Measurements from ENCODE around the gene INS.

Gene INS

DNA sequence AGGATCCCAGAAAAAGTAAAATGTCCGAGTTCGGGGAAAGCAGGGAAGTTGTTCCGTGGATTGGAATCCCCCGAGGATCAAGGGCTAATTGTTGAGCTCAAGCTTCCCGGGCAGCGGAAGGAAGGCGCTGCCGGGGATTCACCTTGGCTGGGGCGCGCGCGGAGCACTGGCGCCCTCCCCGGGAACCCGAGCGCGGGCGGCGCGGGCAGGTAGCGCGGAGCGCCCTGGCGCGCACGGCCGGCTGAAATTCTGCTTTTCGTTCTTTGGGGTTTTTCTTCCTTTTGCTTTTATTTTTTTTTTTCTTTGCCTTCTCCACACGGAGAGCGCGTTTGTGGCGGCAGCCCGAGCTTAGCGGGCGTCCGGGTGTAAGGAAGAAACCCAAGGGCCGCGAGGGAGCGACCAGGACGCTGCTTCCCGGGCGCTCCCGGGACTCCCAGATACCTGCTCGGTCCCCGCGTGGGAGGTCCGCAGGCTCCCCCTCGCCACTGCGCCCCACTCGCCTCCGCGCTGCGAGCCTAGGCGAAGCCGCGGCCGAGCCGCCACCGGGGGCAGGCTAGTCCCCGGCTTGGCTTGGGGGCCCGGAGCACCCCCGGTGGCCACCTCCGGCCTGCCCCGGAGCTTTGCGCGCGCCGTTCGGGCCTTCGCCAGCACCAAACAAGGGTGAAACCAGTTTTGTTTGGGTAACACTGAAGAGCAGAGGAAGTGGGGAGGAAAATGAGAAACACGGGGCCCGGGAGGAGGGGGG is 17.0 kb downstream of the INS start:
- DNase-seq = no peak

DNA sequence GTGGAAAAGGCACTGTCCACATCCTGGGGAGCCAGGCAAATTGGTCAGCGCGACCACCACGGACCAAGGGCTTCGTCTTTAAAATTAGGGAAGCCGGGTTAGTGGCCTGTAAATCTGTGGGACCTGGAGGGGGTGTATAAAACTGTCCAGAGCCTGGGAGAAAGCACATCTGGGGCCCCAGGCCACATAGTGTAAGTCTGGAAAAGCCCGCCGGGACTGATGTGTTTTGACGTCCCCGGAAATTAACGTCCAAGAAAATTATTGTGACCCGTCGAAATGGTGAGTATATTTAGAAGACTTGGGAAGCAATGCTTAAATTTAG is 17.6 kb downstream of the INS start:
- DNase-seq = no peak

DNA sequence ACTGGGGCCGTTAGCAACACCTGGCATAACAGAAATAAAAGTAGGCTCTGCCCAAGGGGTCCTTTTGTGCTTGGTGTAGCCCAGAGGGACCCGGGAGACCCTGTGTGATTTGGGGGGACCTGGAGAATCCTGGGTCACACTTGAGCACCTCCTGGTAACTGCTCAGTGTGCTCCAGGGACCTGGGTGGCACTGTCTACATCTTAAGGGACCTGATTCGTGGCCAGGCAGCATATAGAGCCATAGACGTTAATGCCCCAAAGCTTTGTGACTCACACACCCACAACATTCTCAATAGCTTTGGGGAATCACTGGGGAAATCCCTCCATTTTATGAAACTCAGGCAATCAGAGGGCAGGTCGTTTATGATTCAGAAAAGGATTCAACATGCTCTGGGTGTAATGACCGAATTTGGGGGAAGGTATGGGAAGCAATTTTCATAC is 18.2 kb downstream of the INS start:
- no peak for DNase-seq

DNA sequence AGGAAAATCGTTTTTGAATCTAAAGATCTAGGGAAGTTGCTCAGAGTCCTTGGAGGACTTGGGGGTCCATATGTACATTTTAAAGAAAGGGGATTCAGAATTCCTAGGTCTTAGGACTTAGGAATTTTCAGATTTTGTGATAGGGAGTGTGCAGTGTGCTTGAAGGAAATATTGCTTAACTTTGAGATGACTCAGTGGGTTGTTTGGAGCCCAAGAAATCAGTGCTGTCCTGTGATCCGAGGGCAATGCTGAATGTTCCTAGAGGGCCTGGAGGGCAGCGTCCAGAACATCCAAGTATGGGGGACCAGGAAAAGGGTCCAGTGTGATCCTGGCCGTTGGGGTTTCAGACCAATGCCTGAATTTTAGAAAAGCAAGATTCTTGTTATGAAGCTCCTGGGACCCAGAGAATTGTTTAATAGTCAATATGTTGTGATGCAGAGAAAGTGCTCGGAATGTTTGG is 18.7 kb downstream of the INS start:
- DNase-seq = no peak

DNA sequence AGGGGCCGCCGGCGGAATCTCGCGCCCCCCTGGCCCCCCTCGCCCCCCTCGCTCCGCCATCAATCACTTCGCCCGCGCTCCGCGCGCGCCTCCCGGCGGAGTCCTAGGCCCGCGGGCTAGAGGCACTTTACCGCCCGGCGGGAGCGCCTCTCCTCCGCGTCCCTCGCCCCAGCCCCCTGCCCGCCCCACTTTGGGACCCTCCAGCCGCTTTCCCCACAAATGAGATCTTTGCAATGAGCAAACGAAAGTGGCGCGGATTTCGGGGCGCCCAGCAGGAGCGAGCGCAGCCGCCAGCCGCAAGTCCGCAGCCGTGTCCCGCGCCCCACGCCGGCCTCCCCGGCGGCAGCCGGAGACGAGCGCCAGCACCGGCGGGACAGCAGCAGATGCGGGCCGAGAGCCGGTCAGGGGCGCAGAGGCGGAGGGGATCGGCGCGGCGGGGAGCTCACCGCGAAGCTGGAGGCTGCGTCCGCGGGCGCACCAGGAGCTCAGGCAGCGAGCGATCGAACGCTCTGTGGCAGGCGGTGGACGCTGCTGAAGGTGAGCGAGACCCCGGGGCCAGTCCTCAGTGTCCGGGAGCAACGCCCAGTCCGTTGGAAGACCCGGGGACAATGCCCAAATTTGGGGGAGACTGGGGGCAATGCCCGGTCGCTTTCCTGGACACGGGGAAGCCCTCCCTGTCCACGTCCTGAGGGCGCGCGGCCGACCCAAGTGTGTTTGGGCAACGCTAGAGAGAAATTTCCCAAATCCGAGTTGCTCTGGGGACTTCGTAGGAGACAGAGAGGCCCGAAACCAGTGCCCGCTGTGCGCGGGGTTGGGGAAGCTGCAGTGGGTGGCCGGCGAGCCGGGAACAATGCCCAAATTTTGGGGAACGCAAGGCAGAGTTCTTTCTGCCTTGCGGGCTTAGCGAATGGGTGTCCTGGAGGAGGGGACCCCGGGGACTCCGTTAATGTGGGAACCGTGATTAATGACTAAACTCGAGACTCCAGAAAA is 20.3 kb downstream of the INS start:
- no peak for DNase-seq

DNA sequence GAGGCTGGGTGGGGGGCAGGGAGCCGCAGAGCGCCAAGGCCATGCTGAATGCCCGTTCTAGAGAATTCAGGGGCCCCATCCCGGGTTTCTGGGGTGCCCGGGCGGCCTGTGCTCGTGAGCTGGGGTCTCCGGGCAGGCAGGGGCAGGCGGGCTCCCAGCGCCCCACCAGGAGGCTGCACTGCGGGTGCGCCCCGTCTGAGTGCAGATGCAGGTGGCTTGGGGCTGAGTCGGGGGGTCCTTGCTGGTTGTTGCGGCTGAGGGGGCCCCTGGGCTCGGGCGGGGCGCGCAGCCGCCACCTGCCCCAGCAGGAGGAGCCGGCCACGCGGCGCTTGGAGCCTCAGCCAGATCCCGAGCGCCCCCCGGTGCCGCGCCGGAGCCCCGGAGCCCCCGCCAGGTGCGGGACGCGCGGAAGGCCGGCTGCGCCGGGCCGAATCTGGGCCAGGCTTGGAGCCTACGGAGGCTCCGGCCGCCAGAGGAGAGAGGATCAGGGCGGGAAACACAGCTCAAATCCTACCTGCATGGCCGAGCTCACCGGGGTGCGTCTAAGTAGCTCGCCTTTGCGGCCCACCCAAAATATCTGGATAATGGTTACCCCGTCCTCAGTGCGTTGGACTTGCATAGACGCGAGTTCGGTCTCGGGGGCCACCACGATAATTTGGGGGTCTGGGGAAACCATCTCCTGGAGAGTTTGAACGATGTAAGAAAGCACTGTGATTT is 21.2 kb downstream of the INS start:
- no peak for DNase-seq

DNA sequence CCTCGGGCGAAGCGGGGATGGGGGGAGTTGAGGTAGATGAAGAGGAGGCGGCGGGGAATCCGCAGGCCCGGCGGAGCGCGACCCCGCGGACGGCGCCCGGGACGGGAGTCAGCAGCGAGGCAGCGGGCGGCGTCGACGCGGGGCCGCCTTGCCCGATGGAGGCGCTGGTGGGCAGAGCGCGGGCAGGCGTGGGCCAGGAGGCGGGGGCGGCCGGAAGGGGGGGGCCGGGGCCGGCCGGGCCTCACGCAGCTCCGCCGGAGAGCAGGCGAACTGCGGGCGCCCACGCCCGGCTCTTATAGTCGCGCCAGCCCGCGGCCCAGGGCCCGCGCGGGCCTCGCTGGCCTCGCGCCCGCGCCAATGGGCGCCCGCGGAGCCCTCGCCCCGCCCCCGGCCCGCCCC is 21.9 kb downstream of the INS start, which contains the start of gene IGF2:
Gene IGF2 (minus strand): TSS at position 267 of the 399 bp plus-strand sequence. CDS start 3,866 bp downstream, outside the sequence.
- DNase-seq = no peak

DNA sequence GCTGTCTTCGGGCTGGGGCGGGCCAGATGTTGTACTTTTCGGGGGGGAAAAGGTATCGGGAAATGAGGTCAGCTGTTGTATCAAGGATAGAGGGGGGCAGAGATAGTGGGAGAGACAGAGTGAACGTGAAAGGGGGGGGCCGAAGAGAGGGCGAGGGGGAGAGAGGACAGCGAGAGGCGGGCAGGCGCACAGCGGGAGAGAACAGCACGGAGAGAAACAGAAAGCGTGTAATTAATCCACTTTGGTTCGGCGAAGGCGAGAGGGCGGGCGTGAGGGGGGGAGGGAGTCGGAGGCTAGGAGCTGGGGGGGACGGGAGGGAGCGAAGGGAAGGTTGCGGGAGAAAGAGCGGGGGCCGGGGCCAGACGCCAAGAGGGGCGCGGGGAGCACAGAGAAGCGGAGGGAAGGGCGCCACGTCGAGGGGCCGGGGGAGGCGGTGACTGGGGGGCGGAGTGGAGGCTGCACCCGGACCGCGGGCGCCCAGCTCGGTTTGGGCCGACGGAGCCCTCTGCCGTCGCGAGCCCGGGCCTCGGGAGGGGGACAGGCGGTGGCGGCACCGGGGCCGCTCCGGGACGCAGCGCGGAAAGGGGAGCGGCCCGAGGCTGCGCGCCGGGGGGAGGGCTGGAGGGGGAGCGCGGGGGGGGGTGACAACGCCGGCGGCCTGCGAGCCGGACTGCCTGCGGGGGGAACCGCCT is 22.4 kb downstream of the INS start:
- DNase-seq = no peak

DNA sequence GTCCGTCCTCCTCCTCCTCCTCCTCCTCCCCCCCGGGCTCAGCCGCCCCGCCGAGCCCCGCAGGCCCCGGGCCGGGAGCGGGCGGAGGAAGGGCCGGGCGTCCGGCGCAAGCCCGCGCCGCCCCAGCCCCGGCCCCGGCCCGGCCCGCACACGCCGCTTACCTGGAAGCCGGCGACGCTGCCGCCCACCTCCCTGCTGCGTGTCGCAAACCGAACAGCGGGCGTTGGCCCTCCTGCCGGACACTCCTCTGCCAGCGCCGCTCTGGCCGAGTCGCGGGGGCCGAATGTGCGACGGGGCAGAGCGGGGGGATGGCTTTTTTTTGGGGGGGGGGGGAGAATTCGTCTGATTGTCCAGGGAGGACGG is 23.0 kb downstream of the INS start:
- no peak for DNase-seq

DNA sequence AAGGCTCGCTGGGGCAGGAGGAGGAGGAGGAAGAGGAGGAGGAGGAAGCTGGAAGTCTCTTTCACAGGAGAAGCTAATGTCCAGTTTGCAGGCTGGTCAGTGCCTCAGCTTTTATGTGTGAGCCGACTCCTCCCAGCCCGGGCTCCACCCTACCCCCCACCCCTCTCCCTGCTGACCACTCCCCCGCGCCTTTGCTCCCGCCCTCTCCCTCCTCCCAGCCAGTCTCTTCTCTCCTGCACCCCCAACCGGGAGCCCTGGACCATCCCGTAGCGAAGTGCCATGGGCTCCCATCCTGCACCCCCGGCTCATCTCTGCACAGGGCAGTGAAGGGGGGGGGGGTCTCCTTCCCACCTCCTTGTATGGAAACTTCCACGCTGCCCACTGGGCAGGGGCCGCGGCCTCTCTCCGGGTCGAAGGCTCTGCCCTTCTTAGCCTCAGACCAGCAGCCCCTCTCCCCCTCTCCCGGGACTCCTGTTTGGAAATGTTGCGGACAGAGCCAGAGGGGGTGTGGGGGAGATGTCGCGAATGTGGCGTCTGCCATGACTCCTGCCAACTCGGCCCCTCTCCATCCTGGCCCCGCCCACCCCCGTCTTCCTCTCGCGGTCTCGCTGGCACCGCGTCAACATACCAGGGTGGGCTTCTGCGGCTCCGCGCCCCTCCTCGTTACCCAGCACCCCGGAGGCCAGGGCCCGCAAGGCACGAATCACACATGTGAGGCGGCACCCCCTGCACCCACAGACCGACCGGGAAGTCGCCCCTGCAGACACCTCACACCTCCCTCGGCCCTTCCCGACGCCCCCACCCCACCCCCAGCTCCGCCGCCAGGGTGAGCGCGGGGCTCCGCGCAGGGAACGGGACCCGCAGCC is 23.6 kb downstream of the INS start:
- no peak for DNase-seq

DNA sequence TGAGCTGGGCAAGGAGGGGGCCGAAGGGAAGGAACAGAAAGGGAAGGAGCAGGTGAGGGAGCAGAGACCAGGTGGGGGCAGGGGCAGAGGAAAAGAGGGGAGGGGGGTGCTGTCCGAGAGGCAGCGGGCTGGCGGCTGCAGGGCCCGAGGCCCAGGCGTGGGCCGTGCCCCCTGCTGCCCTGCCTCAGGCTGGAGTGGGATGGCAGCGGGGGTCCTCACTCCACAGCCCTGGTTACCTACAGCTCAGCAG is 24.1 kb downstream of the INS start:
- DNase-seq = no peak

DNA sequence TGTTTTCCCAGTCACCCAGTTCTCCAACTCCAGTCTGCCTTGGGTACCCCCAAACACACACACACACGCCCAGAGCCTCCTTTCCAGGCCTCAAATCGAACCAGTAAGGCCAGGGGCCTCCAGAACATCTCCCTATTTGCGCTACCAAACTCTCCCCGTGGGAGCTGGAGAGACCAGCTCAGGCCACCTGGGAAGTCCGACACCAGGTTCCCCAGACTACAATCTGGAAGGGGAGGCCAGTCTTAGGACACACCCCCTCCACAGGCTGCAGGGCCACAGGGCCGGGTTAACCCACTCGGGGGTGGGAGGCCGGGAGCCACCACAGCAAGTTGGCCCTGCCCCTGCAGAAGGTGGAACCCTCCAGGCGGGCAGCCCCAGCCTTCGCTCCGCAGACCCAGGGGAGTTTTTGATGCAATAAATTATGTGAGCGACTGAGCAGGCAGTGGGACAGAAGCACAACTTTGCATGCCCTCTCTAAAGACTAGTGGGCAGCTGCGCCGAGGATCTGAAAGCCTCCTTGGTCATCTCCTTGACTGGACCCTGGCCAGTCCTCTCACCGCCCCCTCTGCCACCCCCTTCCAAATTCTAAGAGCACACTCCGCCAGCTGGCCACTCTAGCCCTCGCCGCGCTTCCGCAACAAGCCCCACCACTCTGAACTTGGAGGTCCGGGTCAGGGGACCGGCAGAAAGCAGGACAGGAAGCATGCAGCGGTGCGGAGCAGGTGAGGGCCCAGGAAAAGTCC is 24.6 kb downstream of the INS start:
- DNase-seq = no peak

DNA sequence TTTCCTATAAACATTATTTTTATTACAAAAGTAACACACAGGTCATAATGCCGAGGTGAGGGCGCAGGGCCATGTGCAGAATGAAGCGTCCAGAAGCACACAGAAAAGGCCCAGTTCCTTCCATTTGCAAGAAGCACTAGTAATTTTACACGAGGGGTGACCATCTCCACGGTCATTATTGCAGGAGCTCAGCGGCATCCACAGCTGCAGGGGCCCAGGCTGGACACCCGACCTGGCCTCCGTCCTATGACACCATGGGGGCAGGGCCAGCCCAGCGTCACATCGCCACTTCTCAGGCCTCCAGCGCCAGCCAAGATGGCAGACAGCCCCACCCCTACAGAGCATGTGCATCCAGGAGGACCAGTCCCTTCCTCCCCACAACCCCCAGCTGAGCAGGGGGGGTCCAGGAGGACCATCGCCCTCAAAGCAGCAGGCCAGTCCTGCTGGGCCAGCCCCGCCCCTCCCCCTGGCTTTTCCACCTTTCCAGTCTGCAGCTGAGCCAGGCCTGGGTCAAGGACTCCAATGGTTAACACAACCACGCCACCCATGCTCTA is 25.3 kb downstream of the INS start:
- DNase-seq = no peak

DNA sequence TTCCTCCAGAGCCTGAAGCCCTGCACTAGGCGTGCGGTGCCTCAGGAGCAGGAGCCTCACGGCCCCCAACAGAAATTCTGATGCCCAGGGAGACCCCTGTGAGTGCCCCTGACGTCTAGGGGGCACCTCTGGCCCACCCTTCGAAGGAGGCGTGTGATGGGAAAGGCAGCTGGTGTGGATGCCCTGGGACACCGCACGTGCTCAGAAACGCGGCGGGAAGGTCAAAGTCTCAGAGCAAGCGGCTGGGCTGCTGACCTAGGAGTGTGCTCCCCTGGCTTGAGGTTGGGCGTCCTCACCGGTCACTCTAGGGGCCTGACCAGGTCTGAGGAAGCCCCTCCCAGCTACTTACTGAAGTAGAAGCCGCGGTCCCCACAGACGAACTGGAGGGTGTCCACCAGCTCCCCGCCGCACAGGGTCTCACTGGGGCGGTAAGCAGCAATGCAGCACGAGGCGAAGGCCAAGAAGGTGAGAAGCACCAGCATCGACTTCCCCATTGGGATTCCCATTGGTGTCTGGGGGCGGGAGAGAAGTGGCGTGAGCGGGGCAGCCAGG is 25.9 kb downstream of the INS start:
- DNase-seq = no peak

DNA sequence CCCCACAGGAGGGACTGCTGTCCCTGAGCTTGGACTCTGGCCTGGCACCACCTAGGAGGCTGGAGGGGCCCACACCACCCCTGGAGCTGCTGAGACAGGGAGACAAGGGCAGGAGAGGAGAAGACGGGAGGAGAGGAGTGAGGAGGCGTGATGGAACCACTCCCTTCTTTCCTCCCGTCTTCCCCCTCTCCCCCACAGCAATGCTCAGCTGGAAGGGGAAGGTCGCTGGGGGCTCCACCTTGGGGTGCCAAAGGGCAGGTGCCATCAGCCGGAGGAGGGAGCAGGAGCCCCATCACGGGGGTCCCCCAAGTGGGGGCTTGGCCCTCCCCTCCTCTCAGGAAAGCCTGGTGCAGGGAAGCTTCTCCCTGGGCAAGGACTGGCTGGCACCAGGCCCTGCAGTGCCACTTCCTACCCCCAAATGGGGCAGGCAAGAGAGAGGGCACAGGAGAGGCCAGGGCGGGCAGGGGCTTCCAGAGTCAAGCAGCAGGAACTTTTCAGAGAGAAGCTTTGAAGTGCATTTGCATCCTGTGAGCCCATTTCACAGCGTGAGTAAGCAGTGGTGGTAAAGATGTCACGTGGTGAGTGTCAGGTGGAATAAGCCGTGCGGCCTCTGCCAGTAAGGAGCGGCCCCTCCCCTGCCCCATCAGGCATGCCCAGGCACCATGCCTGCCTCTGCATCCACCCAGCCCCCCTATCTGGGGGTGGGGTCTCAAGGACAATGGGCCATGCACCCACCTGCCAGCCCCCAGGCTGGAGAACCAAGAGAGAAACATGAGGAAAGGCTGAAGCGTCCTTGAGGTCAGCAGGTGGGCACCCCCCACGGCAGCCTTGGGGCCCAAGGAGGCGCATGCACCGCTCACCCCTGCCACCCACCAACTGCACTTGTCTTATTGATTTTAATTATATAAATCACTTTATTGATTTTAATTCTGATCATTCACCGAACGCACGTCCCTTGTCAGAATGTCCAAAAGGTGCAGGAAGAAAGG is 26.7 kb downstream of the INS start:
- no peak for DNase-seq

DNA sequence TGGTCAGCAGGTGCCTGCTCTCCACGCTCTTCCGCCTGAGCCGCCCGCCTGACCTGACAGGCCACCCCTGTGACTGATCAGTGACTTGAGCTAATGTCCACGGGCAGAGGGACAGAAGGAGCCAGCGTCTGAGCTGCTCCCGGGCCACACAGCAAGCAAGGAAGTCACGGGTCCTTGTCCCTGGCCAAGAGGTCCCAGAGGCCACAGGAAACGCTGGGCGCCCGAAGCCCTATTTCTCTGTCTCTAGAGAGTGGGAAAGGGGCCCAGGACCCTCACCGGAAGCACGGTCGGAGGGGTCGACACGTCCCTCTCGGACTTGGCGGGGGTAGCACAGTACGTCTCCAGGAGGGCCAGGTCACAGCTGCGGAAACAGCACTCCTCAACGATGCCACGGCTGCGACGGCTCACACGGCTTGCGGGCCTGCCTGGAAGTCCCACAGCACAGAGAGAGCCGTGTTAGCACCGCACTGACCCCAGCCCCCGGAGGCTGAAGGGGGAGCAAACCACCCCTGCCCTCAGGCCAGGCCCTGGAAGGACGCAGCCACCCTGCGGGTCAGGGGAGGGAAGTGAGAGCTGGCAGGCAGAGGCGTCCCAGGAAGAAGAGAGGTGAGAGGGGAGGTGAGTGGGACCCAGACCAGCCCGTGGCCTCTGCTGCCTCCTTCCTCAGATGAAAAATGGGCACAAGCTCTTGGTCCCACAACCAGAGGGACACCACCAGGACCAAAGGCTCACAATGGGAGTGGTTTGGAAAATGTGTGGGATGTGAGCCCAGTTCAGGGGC is 27.6 kb downstream of the INS start:
- DNase-seq = no peak

DNA sequence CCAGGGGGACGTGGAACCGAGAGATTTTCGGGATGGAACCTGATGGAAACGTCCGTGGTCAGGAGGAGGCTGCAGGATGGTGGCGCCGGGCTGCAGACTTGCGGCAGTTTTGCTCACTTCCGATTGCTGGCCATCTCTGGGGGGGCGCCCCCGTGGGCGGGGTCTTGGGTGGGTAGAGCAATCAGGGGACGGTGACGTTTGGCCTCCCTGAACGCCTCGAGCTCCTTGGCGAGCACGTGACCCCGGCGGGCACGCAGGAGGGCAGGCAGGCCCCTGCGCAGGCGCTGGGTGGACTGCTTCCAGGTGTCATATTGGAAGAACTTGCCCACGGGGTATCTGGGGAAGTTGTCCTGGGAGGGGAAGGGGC is 28.2 kb downstream of the INS start:
- no peak for DNase-seq

DNA sequence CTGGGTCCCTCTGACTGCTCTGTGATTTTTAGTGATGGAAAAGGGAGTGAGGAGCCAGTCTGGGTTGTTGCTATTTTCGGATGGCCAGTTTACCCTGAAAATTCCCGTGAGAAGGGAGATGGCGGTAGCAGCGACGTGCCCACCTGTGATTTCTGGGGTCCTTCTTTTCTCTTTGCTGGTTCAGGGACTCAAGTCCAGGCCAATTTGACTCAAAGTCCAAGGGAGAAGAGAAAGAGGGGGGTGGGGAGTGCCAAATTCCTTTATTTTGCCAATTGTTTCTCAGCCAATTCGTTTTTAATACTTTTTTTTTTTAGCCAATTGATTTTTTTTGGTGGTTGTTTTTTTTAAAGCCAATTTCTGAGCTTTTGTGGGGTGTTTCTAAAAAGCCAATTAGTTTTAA is 28.8 kb downstream of the INS start:
- DNase-seq = no peak
